NT2/D1 (cell line): ENCODE data around the gene MGAT4A.

ENCODE experiments used
- SUZ12 ChIP-seq: IDR thresholded peaks from 2 replicates; pipeline ENCODE4 v1.6.1; 2011; ENCODE audit not compliant: insufficient read length, insufficient read depth; ENCODE audit errors: extremely low read depth
- YY1 ChIP-seq: IDR thresholded peaks from 2 replicates; pipeline ENCODE4 v1.6.1; 2011; ENCODE audit not compliant: insufficient read length, insufficient read depth

DNA sequence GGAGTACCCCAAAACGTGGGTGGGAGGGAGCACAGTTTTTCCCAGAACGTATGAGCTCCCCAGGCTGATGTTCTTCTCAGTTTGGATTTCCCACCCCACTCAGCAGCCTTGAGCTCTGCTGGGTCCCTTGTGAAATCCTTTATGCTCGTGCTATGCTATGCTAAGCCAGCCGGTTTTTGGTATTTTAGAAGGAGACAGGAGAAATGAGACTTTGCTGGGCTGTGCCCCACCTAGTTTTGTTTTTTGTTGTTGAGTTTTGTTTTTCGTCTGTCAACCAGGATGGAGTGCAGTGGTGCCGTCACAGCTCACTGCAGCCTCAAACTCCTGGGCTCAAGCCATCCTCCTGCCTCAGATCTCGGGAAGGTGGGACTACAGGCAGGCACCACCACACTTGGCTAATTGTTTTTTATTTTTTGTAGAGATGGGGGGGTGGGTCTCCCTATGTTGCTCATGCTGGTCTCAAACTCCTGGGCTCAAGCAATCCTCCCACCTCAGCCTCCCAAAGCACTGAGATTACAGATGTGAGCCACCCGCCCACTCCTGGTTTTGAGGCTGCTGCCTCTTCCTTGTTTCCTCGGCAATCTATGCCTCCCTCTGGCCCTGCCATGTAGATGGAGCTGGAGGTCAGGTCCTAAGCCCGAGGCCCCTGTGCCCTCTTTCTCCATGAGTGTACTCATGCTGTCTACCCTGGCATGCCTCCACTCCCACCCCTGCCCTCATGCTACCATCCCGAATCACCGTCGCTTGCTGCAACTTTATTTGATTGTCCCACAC lies 17.5 kb upstream of the MGAT4A start:
- TF ChIP-seq YY1 (no peak), SUZ12 (no peak)
